Measurements from ENCODE around the gene TMEM255B. TPM values are rescaled to one million over a fixed set of nuclear protein-coding genes. Genes with fewer than 3 reads are reported as not detected.

The TMEM255B gene
- total RNA-seq, 1 donor from 2014 or later: 10.7 TPM

GRCh38 chr13:113763961-113764792 is 5.2 kb downstream of the TMEM255B start:
- peak; percentile 46 for DNase-seq (ENCODE audit: low spot score)
- intact Hi-C loops (cut with DNase I): no loop called here

- intact Hi-C loops (cut with DNase I): no loop called here
- peak; percentile 47 for DNase-seq (ENCODE audit: low spot score)
These were observed 6.0 kb downstream of the TMEM255B start for GRCh38 chr13:113764793-113765563.

GRCh38 chr13:113765564-113765910 is 6.5 kb downstream of the TMEM255B start:
- intact Hi-C loops (cut with DNase I): no loop called here
- no peak for DNase-seq (ENCODE audit: low spot score)

- intact Hi-C loops (cut with DNase I): no loop called here
- peak; percentile 67 for DNase-seq (ENCODE audit: low spot score)
These were observed 7.2 kb downstream of the TMEM255B start for GRCh38 chr13:113766035-113766800.

- DNase-seq (ENCODE audit: low spot score): no peak
- intact Hi-C loops (cut with DNase I): no loop called here
These were observed 8.3 kb downstream of the TMEM255B start for GRCh38 chr13:113767366-113767765.

DNA sequence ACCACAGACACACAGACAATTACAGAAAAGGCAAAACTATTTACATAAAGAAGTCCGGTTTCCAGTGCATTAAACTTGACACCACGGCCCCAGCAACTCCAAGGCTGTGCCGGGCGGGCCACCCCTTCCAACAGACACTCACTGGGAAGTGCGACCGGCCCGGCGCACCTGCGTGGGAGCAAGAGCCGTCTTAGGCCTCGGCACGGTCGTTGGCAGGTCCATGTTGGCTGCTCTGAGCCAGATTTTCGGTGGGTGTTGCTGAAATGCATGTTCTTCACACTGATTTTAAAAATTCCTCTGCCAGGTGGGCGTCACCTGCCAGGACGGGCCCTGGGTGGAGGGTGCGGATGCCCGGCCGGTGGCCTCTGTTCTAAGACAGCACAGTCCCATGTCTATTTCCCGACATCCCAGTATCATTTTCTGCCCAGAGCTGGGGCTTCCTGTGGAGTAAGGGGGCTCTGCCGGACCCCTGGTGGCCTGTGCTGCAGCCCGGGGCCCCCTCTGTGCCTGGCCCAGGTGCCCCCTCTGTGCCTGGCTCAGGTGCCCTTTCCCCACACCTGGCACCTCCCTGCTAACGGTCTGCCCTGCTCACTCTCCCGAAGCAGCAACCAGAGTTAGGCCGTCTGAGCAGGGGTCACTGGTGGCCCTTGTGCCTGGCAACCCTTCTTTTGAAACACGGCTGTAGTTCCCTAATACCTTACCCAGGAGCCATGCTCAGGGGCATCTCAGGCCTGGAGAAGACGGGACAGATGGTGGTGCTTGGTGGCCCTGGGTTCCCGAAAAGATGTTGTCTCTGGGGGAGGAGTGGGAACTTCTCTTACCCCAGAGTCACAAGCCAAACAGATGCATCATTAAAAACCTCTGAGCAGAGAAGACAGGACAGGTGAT is 9.2 kb downstream of the TMEM255B start:
- intact Hi-C loops (cut with DNase I): no loop called here

DNA sequence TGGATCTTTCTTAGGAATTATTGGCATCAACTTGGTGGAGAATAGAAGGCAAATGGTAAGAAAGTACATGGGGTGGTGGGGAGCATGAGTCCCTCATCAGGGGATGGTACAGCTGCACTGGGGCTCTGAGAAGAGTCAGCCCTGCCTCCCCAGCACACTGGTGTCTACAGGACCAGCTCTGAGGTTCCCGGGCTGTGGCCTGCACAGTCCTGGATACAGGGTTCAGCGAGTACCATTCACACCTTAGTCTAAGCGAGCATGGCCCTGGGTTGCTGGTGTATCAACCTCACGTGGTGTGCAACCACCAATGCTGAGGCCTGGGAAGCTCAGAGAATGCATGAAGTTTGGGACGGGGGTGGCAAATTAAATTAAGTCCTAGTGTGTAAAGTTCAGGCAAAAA is 10.1 kb downstream of the TMEM255B start:
- DNase-seq (ENCODE audit: low spot score): peak; percentile 63
- intact Hi-C loops (cut with DNase I): no loop called here

More for the DNA sequence above, 9.2 kb downstream of the TMEM255B start:
- DNase-seq (ENCODE audit: low spot score): peak; percentile 53

DNA sequence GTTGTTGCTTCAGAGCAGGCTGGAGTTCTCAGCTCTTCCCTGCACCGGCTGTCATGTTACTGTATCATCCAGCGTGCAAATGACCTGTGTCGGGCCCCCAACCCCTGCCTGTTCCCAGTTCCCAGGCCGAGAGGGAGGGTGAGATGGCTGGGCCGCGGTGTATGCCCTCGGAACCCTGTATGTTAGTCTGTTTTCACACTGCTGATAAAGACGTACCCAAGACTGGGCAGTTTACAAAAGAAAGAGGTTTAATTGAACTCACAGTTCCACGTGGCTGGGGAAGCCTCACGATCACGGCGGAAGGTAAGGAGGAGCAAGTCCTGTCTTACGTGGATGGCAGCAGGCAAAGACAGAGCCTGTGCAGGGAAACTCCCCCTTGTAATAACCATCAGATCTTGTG is 10.9 kb downstream of the TMEM255B start:
- intact Hi-C loops (cut with DNase I): no loop called here
- DNase-seq (ENCODE audit: low spot score): peak; percentile 46

DNA sequence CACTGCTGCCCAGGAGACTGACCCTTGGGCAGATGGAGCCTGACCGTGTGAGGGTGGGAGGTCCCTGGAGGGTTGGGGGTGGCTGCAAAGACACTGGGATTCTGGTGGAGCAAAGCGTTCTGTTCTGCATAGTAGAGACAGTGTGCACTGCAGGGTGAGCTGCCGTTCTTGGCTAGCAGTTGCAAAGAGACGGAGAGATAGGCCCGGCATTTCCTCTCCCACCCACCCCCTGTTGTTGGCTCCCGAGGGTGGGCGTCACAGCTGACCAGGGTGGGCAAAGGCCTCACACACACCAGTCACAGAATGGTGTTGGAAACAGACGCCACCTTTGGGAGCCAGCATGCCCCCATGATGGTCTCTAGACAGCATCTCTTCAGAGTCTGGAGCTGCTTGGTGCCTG is 11.4 kb downstream of the TMEM255B start:
- intact Hi-C loops (cut with DNase I): no loop called here

GRCh38 chr13:113770937-113771336 is 11.9 kb downstream of the TMEM255B start:
- intact Hi-C loops (cut with DNase I): no loop called here
- no peak for DNase-seq (ENCODE audit: low spot score)

More for the DNA sequence above, 11.4 kb downstream of the TMEM255B start:
- peak; percentile 27 for DNase-seq (ENCODE audit: low spot score)

GRCh38 chr13:113771709-113772331 is 12.8 kb downstream of the TMEM255B start:
- no peak for DNase-seq (ENCODE audit: low spot score)
- intact Hi-C loops (cut with DNase I): no loop called here

- intact Hi-C loops (cut with DNase I): no loop called here
- no peak for DNase-seq (ENCODE audit: low spot score)
These were observed 15.4 kb downstream of the TMEM255B start for GRCh38 chr13:113774177-113775107.

GRCh38 chr13:113775451-113776145 is 16.6 kb downstream of the TMEM255B start:
- intact Hi-C loops (cut with DNase I): no loop called here

DNA sequence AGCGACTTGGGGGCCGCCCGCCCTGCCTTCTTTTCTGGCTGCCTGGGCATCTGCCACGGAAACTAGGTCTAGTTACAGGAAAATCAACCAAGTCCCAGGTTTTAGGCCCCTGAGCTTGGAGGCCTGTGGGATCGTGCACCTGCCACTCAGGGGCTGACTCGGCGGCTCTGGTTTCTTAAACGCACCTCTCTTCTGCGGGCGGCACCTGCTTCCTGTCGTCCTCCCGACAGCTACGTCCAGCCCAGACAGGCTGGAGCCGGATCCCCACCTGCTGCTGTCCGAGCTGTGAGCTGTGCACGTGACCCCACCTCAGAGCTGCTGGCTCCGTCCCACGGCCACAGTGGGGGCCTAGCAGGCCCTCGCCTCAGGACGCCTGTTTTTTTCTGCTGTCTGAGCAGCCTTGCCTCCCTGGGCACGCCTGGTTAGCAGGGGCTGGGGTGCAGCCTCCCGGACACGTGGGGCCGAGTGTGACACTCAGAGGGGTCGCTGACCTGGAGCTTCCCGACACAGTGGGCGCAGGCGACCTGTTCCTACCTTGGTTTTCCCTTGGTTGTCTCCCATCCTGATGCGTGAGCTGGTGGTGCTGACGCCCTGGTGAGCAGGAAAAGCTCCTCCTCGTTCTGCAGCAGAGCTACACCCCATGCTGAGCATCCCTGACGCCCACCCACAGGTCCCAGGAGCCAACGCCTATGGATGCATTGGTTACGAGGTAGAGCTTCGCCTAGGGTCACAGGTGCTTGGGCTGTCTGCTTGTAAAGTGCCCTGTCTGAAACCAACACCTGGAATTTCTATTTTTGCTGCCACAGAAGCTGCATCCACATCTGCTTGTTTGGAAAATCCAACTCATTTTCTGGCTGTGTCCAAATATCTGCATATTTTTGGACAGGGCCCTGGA is 17.5 kb downstream of the TMEM255B start:
- no peak for DNase-seq (ENCODE audit: low spot score)
- intact Hi-C loops (cut with DNase I): no loop called here

More at GRCh38 chr13:113775451-113776145, 16.6 kb downstream of the TMEM255B start:
- no peak for DNase-seq (ENCODE audit: low spot score)

GRCh38 chr13:113777311-113778260 is 18.6 kb downstream of the TMEM255B start:
- no peak for DNase-seq (ENCODE audit: low spot score)

More at GRCh38 chr13:113777311-113778260, 18.6 kb downstream of the TMEM255B start:
- intact Hi-C loops (cut with DNase I): no loop called here

Data from cardiac septum (tissue), 1 donor.